Astrocyte (in vitro differentiated cells and primary cell): ENCODE results near the gene LDLRAD4.

ENCODE experiments used
- CTCF ChIP-seq: IDR thresholded peaks from 2 replicates; pipeline ENCODE4 v1.5.1; 2011; ENCODE audit warnings: low read depth, mild to moderate bottlenecking, inconsistent platforms, low read length, moderate library complexity; ENCODE audit not compliant: insufficient read depth
- EZH2 ChIP-seq: IDR thresholded peaks from 2 replicates; pipeline ENCODE4 v1.6.1; 2012; ENCODE audit warnings: mild to moderate bottlenecking, low read length, inconsistent platforms; ENCODE audit not compliant: insufficient read depth

- TF ChIP-seq CTCF = no peak
- TF ChIP-seq EZH2 = no peak
These were observed 273.8 kb downstream of the LDLRAD4 start for GRCh38 chr18:13492314-13492713.
